ENCODE results near the gene GJD4.

Gene GJD4

GRCh38 chr10:35572583-35572982 lies 32.6 kb upstream of the GJD4 start:
- DNase-seq (ENCODE audit: low spot score) (no peak), ATAC-seq (ENCODE audit: low read depth) (no peak)
- TF ChIP-seq CTCF (IDR thresholded peaks at IDR 0.05; ENCODE audit: poor library complexity, severe bottlenecking) = no peak

GRCh38 chr10:35573796-35574195 lies 31.3 kb upstream of the GJD4 start:
- no peak for TF ChIP-seq CTCF (IDR thresholded peaks at IDR 0.05; ENCODE audit: poor library complexity, severe bottlenecking)
- no peaks in the 10 kb centered on the region for H3K9me3 ChIP-seq (ENCODE audit: severe bottlenecking)
- no peak for DNase-seq (ENCODE audit: low spot score)
- no peaks in the 10 kb centered on the region for H3K27me3 ChIP-seq (ENCODE audit: insufficient read depth, poor library complexity, severe bottlenecking)
- H3K27ac ChIP-seq (ENCODE audit: poor library complexity, severe bottlenecking) = no peak overlapping the region
- ATAC-seq (ENCODE audit: low read depth) = no peak
- H3K4me3 ChIP-seq (ENCODE audit: severe bottlenecking) = no peak overlapping the region
- H3K36me3 ChIP-seq (ENCODE audit: low read depth) = peaks cover 23% of the 10 kb centered on the region
- H3K4me1 ChIP-seq (ENCODE audit: insufficient read depth, poor library complexity, severe bottlenecking) = no peaks in the 10 kb centered on the region

More at GRCh38 chr10:35572583-35572982, 32.6 kb upstream of the GJD4 start:
- no peaks in the 10 kb centered on the region for H3K4me1 ChIP-seq (ENCODE audit: insufficient read depth, poor library complexity, severe bottlenecking)
- no peak overlapping the region for H3K27ac ChIP-seq (ENCODE audit: poor library complexity, severe bottlenecking)
- no peak overlapping the region for H3K4me3 ChIP-seq (ENCODE audit: severe bottlenecking)
- peaks cover 23% of the 10 kb centered on the region for H3K36me3 ChIP-seq (ENCODE audit: low read depth)
- no peaks in the 10 kb centered on the region for H3K9me3 ChIP-seq (ENCODE audit: severe bottlenecking)
- H3K27me3 ChIP-seq (ENCODE audit: insufficient read depth, poor library complexity, severe bottlenecking) = no peaks in the 10 kb centered on the region

- H3K4me1 ChIP-seq (ENCODE audit: insufficient read depth, poor library complexity, severe bottlenecking) = no peaks in the 10 kb centered on the region
- no peak overlapping the region for H3K27ac ChIP-seq (ENCODE audit: poor library complexity, severe bottlenecking)
- peaks cover 20% of the 10 kb centered on the region for H3K36me3 ChIP-seq (ENCODE audit: low read depth)
- no peaks in the 10 kb centered on the region for H3K27me3 ChIP-seq (ENCODE audit: insufficient read depth, poor library complexity, severe bottlenecking)
- TF ChIP-seq CTCF (IDR thresholded peaks at IDR 0.05; ENCODE audit: poor library complexity, severe bottlenecking) = no peak
- ATAC-seq (ENCODE audit: low read depth) (no peak), DNase-seq (ENCODE audit: low spot score) (no peak)
- no peaks in the 10 kb centered on the region for H3K9me3 ChIP-seq (ENCODE audit: severe bottlenecking)
- no peak overlapping the region for H3K4me3 ChIP-seq (ENCODE audit: severe bottlenecking)
These were observed 30.2 kb upstream of the GJD4 start for GRCh38 chr10:35574924-35575352.

- Histone ChIP-seq H3K36me3 (ENCODE audit: low read depth) (peaks cover 13% of the 10 kb centered on the region), H3K27ac (ENCODE audit: poor library complexity, severe bottlenecking) (no peak overlapping the region), H3K9me3 (ENCODE audit: severe bottlenecking) (no peaks in the 10 kb centered on the region), H3K4me3 (ENCODE audit: severe bottlenecking) (no peak overlapping the region), H3K4me1 (ENCODE audit: insufficient read depth, poor library complexity, severe bottlenecking) (no peaks in the 10 kb centered on the region), H3K27me3 (ENCODE audit: insufficient read depth, poor library complexity, severe bottlenecking) (no peaks in the 10 kb centered on the region)
- ATAC-seq (ENCODE audit: low read depth) (no peak), DNase-seq (ENCODE audit: low spot score) (no peak)
- TF ChIP-seq CTCF (IDR thresholded peaks at IDR 0.05; ENCODE audit: poor library complexity, severe bottlenecking) = no peak
These were observed 29.5 kb upstream of the GJD4 start for GRCh38 chr10:35575640-35576039.

GRCh38 chr10:35576730-35577129 lies 28.4 kb upstream of the GJD4 start:
- no peak overlapping the region for H3K4me3 ChIP-seq (ENCODE audit: severe bottlenecking)
- peaks cover 6% of the 10 kb centered on the region; the same call in 1 of the 2 replicates for H3K36me3 ChIP-seq (ENCODE audit: low read depth)
- H3K27ac ChIP-seq (ENCODE audit: poor library complexity, severe bottlenecking) = no peak overlapping the region
- no peaks in the 10 kb centered on the region for H3K9me3 ChIP-seq (ENCODE audit: severe bottlenecking)
- DNase-seq (ENCODE audit: low spot score) = no peak
- H3K4me1 ChIP-seq (ENCODE audit: insufficient read depth, poor library complexity, severe bottlenecking) = no peaks in the 10 kb centered on the region
- no peaks in the 10 kb centered on the region for H3K27me3 ChIP-seq (ENCODE audit: insufficient read depth, poor library complexity, severe bottlenecking)
- TF ChIP-seq CTCF (IDR thresholded peaks at IDR 0.05; ENCODE audit: poor library complexity, severe bottlenecking) = no peak
- ATAC-seq (ENCODE audit: low read depth) = no peak

All from RWPE2 (cell line).